ENCODE results near the gene FAM20B. TPM values are rescaled to one million over a fixed set of nuclear protein-coding genes. Genes with fewer than 3 reads are reported as not detected.

The FAM20B gene
- total and polyA plus RNA-seq, 2 of the 13 experiments (the other 11 are each of a cell fraction or from before 2014, with no cell fraction given), result 13.8 to 26.9 TPM

DNA sequence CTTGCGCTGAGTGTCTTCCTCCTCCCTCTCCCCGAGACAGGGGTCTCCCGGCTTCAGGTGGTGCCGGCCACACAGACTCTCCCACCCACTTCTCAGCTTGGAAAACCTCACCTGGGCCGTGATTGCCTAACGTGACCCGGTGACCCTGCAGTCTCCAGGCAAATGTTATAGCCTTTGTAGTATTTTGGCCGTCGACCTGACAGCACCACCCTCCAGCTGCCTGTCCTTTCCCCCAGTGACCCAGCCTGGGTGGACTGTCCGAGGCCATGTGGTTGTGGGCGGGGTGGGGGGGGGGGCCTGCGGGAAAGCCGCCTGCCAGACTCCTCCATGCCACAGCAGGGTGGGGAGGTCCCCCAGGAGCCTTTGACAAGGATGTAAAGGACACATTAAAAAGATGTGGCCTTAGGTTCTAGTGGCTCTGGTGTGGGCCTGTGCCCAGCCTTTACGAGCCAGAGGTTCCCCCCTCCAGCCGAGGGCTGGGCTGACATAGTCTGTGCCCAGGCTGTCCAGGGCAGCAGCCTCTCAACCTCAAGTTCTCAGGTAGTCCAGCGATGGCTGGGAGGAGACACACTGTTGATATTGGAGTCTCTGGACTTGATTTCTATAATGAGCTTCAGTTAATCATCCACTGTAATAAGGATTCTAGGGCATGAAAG lies 64.3 kb downstream of the FAM20B start (continued):
- TF ChIP-seq, protein P1, sequence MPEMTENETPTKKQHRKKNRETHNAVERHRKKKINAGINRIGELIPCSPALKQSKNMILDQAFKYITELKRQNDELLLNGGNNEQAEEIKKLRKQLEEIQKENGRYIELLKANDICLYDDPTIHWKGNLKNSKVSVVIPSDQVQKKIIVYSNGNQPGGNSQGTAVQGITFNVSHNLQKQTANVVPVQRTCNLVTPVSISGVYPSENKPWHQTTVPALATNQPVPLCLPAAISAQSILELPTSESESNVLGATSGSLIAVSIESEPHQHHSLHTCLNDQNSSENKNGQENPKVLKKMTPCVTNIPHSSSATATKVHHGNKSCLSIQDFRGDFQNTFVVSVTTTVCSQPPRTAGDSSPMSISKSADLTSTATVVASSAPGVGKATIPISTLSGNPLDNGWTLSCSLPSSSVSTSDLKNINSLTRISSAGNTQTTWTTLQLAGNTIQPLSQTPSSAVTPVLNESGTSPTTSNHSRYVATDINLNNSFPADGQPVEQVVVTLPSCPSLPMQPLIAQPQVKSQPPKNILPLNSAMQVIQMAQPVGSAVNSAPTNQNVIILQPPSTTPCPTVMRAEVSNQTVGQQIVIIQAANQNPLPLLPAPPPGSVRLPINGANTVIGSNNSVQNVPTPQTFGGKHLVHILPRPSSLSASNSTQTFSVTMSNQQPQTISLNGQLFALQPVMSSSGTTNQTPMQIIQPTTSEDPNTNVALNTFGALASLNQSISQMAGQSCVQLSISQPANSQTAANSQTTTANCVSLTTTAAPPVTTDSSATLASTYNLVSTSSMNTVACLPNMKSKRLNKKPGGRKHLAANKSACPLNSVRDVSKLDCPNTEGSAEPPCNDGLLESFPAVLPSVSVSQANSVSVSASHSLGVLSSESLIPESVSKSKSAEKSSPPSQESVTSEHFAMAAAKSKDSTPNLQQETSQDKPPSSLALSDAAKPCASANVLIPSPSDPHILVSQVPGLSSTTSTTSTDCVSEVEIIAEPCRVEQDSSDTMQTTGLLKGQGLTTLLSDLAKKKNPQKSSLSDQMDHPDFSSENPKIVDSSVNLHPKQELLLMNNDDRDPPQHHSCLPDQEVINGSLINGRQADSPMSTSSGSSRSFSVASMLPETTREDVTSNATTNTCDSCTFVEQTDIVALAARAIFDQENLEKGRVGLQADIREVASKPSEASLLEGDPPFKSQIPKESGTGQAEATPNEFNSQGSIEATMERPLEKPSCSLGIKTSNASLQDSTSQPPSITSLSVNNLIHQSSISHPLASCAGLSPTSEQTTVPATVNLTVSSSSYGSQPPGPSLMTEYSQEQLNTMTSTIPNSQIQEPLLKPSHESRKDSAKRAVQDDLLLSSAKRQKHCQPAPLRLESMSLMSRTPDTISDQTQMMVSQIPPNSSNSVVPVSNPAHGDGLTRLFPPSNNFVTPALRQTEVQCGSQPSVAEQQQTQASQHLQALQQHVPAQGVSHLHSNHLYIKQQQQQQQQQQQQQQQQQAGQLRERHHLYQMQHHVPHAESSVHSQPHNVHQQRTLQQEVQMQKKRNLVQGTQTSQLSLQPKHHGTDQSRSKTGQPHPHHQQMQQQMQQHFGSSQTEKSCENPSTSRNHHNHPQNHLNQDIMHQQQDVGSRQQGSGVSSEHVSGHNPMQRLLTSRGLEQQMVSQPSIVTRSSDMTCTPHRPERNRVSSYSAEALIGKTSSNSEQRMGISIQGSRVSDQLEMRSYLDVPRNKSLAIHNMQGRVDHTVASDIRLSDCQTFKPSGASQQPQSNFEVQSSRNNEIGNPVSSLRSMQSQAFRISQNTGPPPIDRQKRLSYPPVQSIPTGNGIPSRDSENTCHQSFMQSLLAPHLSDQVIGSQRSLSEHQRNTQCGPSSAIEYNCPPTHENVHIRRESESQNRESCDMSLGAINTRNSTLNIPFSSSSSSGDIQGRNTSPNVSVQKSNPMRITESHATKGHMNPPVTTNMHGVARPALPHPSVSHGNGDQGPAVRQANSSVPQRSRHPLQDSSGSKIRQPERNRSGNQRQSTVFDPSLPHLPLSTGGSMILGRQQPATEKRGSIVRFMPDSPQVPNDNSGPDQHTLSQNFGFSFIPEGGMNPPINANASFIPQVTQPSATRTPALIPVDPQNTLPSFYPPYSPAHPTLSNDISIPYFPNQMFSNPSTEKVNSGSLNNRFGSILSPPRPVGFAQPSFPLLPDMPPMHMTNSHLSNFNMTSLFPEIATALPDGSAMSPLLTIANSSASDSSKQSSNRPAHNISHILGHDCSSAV (CRISPR knock-in tag; IDR thresholded peaks at IDR 0.05; ENCODE audit: borderline replicate concordance), result no peak
- TF ChIP-seq HIVEP1 (CRISPR knock-in tag; IDR thresholded peaks at IDR 0.05), result no peak
- 0 out of 4 replicates have a peak, but pooled peaks of 1 of the 2 experiments have one; percentile 34 for TF ChIP-seq EP300 (IDR thresholded peaks at IDR 0.05; ENCODE audit: low read depth in 2 of 2, low read length in 2 of 2)
- TF ChIP-seq EP300 (CRISPR knock-in tag; IDR thresholded peaks at IDR 0.05; ENCODE audit: borderline replicate concordance), result no peak
- TF ChIP-seq HDAC2 (CRISPR knock-in tag; IDR thresholded peaks at IDR 0.05), result peak; percentile 45; the same call in 1 of the 2 replicates
- TF ChIP-seq HNRNPLL (IDR thresholded peaks at IDR 0.05; ENCODE audit: low read depth, low read length, poor library complexity, severe bottlenecking), result no peak
- no peak for TF ChIP-seq ZNF577 (CRISPR knock-in tag; IDR thresholded peaks at IDR 0.05; ENCODE audit: borderline replicate concordance, low read depth)
- TF ChIP-seq HNRNPUL1 (IDR thresholded peaks at IDR 0.05; ENCODE audit: low read depth, low read length), result no peak
- TF ChIP-seq NRL (CRISPR knock-in tag; IDR thresholded peaks at IDR 0.05; ENCODE audit: borderline replicate concordance), result no peak
- no peak for TF ChIP-seq LCORL (IDR thresholded peaks at IDR 0.05)
- peak; percentile 64; the same call in 1 of the 2 replicates for TF ChIP-seq LCORL (CRISPR knock-in tag; IDR thresholded peaks at IDR 0.05)
- TF ChIP-seq ELF1 (CRISPR knock-in tag; IDR thresholded peaks at IDR 0.05), result no peak
- no peak for TF ChIP-seq ZNF782 (CRISPR knock-in tag; IDR thresholded peaks at IDR 0.05; ENCODE audit: borderline replicate concordance)
- no peak for TF ChIP-seq ZNF468 (CRISPR knock-in tag; IDR thresholded peaks at IDR 0.05)
- TF ChIP-seq ZNF562 (CRISPR knock-in tag; IDR thresholded peaks at IDR 0.05; ENCODE audit: borderline replicate concordance), result no peak
- TF ChIP-seq, protein P2, sequence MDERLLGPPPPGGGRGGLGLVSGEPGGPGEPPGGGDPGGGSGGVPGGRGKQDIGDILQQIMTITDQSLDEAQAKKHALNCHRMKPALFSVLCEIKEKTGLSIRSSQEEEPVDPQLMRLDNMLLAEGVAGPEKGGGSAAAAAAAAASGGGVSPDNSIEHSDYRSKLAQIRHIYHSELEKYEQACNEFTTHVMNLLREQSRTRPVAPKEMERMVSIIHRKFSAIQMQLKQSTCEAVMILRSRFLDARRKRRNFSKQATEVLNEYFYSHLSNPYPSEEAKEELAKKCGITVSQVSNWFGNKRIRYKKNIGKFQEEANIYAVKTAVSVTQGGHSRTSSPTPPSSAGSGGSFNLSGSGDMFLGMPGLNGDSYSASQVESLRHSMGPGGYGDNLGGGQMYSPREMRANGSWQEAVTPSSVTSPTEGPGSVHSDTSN (CRISPR knock-in tag; IDR thresholded peaks at IDR 0.05), result no peak
- TF ChIP-seq KLF6 (CRISPR knock-in tag; IDR thresholded peaks at IDR 0.05), result no peak
- TF ChIP-seq ZNF143 (CRISPR knock-in tag; IDR thresholded peaks at IDR 0.05), result no peak
- TF ChIP-seq SIX4 (CRISPR knock-in tag; IDR thresholded peaks at IDR 0.05), result no peak
